Lower leg skin (tissue), 3 donors: ENCODE results near the gene SLC2A11.

Experiments used
- POLR2A ChIP-seq, 2 donors: fragments of 450-650 bp; IDR thresholded peaks; one replicate each; pipeline ENCODE4 v1.6.1; 2016 to 2017; ENCODE audit warnings: antibody characterized with exemption in 2 of 2, mild to moderate bottlenecking in 1 of 2, moderate library complexity in 1 of 2
- TF ChIP-seq, protein P1 (sequence below), 3 donors: fragments of 450-650 bp; IDR thresholded peaks; one replicate each; pipeline ENCODE4 v1.5.1; 2016; ENCODE audit warnings: antibody characterized with exemption in 3 of 3, mild to moderate bottlenecking in 3 of 3, moderate library complexity in 2 of 3

DNA sequence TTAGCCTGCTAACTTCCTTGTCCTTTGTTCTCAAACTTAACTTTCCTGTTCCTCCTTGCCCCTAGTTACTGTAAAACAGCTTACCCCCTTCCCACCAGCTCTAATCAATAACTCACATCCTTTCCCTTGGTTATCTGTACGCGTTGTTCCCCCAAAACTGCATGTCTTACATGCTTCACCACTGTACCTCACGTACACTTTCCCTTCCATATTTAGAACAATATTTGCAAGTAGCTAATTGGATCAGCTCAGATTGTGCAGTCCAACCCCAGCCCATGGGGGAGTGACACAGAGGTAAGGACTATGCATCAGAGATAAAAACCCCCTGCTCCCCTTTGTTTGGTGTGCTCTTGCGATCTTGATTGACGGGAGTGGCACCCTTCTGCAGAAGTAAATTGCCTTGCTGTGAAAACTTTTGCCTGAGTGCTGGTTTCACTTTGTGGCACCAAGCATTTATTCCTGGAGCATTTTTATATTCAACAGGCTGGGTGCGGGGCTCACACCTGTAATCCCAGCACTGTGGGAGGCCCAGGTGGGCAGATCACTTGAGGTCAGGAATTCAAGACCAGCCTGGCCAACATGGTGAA lies 67.4 kb downstream of the SLC2A11 start:
- TF ChIP-seq, protein P1, sequence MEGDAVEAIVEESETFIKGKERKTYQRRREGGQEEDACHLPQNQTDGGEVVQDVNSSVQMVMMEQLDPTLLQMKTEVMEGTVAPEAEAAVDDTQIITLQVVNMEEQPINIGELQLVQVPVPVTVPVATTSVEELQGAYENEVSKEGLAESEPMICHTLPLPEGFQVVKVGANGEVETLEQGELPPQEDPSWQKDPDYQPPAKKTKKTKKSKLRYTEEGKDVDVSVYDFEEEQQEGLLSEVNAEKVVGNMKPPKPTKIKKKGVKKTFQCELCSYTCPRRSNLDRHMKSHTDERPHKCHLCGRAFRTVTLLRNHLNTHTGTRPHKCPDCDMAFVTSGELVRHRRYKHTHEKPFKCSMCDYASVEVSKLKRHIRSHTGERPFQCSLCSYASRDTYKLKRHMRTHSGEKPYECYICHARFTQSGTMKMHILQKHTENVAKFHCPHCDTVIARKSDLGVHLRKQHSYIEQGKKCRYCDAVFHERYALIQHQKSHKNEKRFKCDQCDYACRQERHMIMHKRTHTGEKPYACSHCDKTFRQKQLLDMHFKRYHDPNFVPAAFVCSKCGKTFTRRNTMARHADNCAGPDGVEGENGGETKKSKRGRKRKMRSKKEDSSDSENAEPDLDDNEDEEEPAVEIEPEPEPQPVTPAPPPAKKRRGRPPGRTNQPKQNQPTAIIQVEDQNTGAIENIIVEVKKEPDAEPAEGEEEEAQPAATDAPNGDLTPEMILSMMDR (IDR thresholded peaks at IDR 0.05) = no peak
- TF ChIP-seq POLR2A (IDR thresholded peaks at IDR 0.05) = no peak
